B cell (primary cell): ENCODE data around the gene ESR1.

Experiments
- EZH2 ChIP-seq: IDR thresholded peaks from 2 replicates; pipeline ENCODE4 v1.6.1; 2012; ENCODE audit warnings: borderline replicate concordance, low read depth, mild to moderate bottlenecking, moderate library complexity, low read length; ENCODE audit not compliant: insufficient read depth, poor library complexity, severe bottlenecking
- TF ChIP-seq, protein P1 (sequence below): fragments of 200-600 bp; IDR thresholded peaks from one replicate; pipeline ENCODE4 v1.8.0; 2022; ENCODE audit warnings: antibody characterized with exemption, mild to moderate bottlenecking

DNA sequence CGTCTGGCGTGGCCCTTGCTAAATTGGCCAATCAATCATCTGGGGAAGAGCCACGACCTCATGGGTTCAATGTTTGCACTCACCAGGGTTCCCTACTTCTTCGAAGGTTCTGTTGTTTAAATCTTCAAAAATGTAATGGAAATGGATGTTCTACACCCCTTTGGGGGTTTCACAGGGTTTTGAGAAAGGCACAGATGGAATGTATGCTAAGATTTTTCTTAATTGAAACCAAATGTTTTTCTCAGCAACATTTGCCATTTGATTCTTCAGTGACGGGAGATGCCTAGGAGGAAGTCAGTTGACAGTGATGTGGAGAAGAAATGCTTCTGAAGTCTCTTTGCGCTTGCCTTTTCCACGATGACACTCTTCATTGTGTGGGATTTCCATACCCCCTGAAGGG is 312.3 kb downstream of the ESR1 start:
- TF ChIP-seq, protein P1, sequence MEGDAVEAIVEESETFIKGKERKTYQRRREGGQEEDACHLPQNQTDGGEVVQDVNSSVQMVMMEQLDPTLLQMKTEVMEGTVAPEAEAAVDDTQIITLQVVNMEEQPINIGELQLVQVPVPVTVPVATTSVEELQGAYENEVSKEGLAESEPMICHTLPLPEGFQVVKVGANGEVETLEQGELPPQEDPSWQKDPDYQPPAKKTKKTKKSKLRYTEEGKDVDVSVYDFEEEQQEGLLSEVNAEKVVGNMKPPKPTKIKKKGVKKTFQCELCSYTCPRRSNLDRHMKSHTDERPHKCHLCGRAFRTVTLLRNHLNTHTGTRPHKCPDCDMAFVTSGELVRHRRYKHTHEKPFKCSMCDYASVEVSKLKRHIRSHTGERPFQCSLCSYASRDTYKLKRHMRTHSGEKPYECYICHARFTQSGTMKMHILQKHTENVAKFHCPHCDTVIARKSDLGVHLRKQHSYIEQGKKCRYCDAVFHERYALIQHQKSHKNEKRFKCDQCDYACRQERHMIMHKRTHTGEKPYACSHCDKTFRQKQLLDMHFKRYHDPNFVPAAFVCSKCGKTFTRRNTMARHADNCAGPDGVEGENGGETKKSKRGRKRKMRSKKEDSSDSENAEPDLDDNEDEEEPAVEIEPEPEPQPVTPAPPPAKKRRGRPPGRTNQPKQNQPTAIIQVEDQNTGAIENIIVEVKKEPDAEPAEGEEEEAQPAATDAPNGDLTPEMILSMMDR = no peak
- no peak for TF ChIP-seq EZH2
